H1 (cell line): ENCODE data around the gene UBN2. TPM values are rescaled to one million over a fixed set of nuclear protein-coding genes. Genes with fewer than 3 reads are reported as not detected.

Source experiments
- ASH2L ChIP-seq: fragments of 200-600, 300-600 bp; sonication (generic); IDR thresholded peaks from one replicate; pipeline ENCODE4 v1.7.1; 2017; ENCODE audit warnings: low read length
- BCL11A ChIP-seq, 2 experiments: IDR thresholded peaks; one replicate each; pipeline ENCODE4 v1.6.1; 2011; ENCODE audit warnings: low read depth in 2 of 2, low read length in 2 of 2, mild to moderate bottlenecking in 2 of 2
- CEBPB ChIP-seq: IDR thresholded peaks from 2 replicates; pipeline ENCODE4 v1.6.1; 2012; ENCODE audit warnings: low read depth, low read length
- CHD7 ChIP-seq: fragments of 300-600 bp; sonication (generic); IDR thresholded peaks from 2 replicates; pipeline ENCODE4 v1.7.1; 2012; ENCODE audit warnings: low read length, moderate library complexity, mild to moderate bottlenecking, inconsistent platforms; ENCODE audit not compliant: insufficient replicate concordance
- CTCF ChIP-seq, 3 experiments: IDR thresholded peaks; 1 replicate in 2 of 3; 2 replicates in 1 of 3; pipeline versions ENCODE4 v1.5.1 to v1.6.1; 2011; ENCODE audit warnings: low read length in 3 of 3, mild to moderate bottlenecking in 3 of 3, inconsistent platforms in 2 of 3, low read depth in 1 of 3, moderate library complexity in 1 of 3; ENCODE audit not compliant: insufficient read depth in 1 of 3; ENCODE audit errors: control extremely low read depth in 1 of 3
- GABPA ChIP-seq: IDR thresholded peaks from 2 replicates; pipeline ENCODE4 v1.6.1; 2011; ENCODE audit warnings: mild to moderate bottlenecking, low read length, moderate library complexity, borderline replicate concordance; ENCODE audit not compliant: insufficient read depth
- SIX5 ChIP-seq: IDR thresholded peaks from 2 replicates; pipeline ENCODE4 v1.6.1; 2011; ENCODE audit warnings: mild to moderate bottlenecking, low read depth, low read length
- SP4 ChIP-seq: IDR thresholded peaks from 2 replicates; pipeline ENCODE4 v1.6.1; 2012; ENCODE audit warnings: low read length, inconsistent platforms
- SUZ12 ChIP-seq: fragments of 200-600 bp; sonication (generic); IDR thresholded peaks from 2 replicates; pipeline ENCODE4 v1.6.1; 2012; ENCODE audit warnings: mild to moderate bottlenecking, inconsistent platforms, low read length, moderate library complexity, mixed read lengths
- TAF1 ChIP-seq: IDR thresholded peaks from 2 replicates; pipeline ENCODE4 v1.6.1; 2011; ENCODE audit warnings: mild to moderate bottlenecking, low read depth, low read length
- polyA plus RNA-seq, 7 experiments: library from polyadenylated mRNA; depleted of rRNA in 3 of 7; stranded (reverse) in 5 of 7; unstranded in 2 of 7; fragments of >200 nt in 5 of 7; fragments of 200-250 nt in 2 of 7; gene quantifications; 1 replicate in 5 of 7; 2 replicates in 1 of 7; 4 replicates in 1 of 7; pipeline versions ENCODE4 v1.2.1 to v1.2.3, GENCODE V29; 2011 to 2013; ENCODE audit warnings: missing spikeins in 2 of 7, mixed read lengths in 2 of 7
- total RNA-seq: library from RNA; stranded (reverse); fragmentation: NEBNext Ultra II Directional; extraction: Animal tissue kit (Norgen Biotek cat#: 25700); gene quantifications from 2 replicates; pipeline ENCODE4 v1.2.1, GENCODE V29; 2021

The UBN2 gene
- total and polyA plus RNA-seq, 2 of the 8 experiments (the other 6 are each of a cell fraction or from before 2014, with no cell fraction given), result 4.1 to 39.6 TPM

DNA sequence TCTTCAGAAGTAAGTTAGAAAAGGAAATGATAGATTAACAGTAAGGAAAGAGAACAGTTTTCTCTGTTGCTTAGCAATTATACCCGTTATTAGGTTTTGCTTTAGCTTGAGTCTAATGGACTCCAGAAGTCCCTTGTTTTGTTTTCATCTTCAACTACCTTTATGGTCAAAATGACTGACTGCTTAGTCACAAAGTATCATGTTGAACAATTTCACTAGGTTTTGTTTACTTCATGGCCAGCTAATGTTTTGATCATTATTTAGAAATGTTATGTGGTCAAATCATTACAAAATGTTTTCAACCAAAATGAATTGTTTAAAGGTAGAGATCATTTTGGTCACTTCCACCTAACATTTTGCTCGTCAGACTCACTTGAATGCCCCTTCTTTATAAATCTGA lies 1.9 kb downstream of the UBN2 start (continued):
- TF ChIP-seq CHD7, result no peak
- no peak for TF ChIP-seq SP4
- TF ChIP-seq BCL11A (IDR thresholded peaks at IDR 0.05; ENCODE audit: low read depth in 2 of 2, low read length in 2 of 2), result no peak
- TF ChIP-seq CEBPB, result no peak
- no peak for TF ChIP-seq ASH2L
- TF ChIP-seq GABPA, result no peak
- no peak for TF ChIP-seq SIX5
- TF ChIP-seq TAF1, result no peak
- TF ChIP-seq CTCF (IDR thresholded peaks at IDR 0.05; ENCODE audit: control extremely low read depth in 1 of 3, insufficient read depth in 1 of 3, low read depth in 1 of 3, low read length in 3 of 3), result no peak
- TF ChIP-seq SUZ12, result no peak
